GM11168 (cell line): ENCODE data around the gene ASTN2.

Source experiments
- in situ Hi-C: fragments of 300-500 bp; cut with MboI; formaldehyde crosslinking; loops from one replicate; pipeline ENCODE4 v1.12.0; 2022; ENCODE audit warnings: low sequenced_read_pairs; ENCODE audit not compliant: unreplicated experiment

ASTN2 gene

DNA sequence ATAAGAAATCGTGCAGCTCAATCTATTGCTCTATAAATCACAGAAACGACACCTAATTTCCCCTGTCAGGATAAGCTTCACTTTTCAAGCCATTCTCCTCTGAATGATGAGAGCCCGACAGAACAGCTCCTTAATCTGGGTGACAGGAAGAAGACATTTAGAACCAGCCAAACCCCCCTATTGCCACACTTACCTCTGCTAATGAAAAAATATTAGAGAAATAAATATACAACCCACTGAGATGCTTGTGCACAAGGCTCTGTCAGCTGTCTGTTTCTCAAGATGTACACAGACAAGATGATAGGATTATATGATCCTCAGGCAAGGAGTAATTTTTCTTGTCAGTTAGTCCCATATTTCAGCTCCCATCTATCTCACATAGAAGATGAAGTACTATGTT, 785.2 kb downstream of the ASTN2 start:
- in situ Hi-C loops = no loop called here

DNA sequence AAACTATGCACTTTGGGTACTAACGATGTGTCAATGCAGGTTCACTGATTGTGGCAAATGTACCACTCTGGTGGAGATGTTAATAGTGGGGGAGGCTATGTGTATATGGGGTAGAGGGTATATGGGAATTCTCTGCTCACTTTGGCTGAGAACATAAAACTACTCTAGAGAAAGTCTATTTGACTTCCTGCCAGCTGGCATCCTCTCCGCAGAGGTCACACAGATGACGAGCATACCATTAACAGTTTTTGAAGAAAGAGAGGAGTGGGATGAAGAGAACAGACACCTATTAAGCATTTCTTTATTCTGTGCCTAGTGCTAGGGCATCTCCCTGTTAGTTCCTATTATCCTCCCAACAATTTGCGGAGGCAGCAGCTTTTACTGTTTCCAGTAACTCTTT, 786.1 kb downstream of the ASTN2 start:
- in situ Hi-C loops = no loop called here

- in situ Hi-C loops = no loop called here
Observed at GRCh38 chr9:116627433-116627832, 787.4 kb downstream of the ASTN2 start.

GRCh38 chr9:116626762-116627161, 788.1 kb downstream of the ASTN2 start:
- in situ Hi-C loops = no loop called here

- in situ Hi-C loops = no loop called here
Observed at GRCh38 chr9:116623715-116624114, 791.1 kb downstream of the ASTN2 start.

- in situ Hi-C loops = no loop called here
Observed at GRCh38 chr9:116617389-116617788, 797.5 kb downstream of the ASTN2 start.

DNA sequence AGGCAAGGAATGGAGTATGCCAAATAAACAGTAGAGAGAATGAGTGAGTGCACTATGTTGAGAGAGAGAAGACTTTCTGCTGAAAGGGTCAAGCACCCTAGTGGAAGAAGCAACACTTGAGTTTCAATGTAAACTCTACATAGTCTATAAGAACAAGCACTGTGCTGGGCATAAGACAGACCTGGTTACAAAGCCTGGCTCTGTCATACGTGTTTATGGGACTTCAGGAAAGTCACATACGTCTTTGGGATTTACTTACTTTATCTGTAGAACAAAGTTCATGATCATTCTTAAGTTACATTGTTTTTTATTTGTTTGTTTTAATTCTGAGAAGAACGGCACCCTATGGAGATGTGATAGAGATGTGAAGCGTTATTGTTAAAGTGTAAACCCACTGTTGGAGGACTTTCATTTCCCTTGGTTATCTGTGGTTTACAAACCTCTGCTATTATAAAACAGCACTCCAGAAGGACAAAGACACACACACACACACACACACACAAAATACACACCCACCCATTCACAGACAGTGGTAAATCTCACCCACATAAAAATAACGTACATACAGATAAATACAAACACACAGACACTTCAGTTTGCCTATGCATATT, 798.4 kb downstream of the ASTN2 start:
- in situ Hi-C loops = no loop called here

- in situ Hi-C loops = no loop called here
Observed at GRCh38 chr9:116608064-116608463, 806.8 kb downstream of the ASTN2 start.

DNA sequence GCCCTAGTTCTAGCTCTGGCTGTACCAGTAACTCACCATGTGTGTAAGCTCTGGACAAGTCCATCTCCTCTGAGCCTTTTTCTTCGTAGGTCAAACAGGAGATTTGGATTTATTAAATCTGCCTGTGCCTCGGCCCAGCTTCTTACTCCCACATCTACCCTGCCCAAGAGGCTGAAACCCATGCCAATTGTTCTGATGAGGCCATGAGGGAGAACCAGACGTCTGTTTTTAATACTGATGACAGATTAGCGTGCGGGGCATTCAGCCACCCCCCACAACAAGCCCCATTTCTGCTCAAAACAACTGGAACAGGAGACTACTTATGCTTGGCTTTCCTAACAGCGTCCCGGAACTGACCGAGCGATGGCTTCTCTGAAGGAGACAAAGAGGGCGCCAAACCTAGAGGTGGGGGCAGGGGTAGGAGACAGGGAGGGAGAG, 808.9 kb downstream of the ASTN2 start:
- in situ Hi-C loops = no loop called here

DNA sequence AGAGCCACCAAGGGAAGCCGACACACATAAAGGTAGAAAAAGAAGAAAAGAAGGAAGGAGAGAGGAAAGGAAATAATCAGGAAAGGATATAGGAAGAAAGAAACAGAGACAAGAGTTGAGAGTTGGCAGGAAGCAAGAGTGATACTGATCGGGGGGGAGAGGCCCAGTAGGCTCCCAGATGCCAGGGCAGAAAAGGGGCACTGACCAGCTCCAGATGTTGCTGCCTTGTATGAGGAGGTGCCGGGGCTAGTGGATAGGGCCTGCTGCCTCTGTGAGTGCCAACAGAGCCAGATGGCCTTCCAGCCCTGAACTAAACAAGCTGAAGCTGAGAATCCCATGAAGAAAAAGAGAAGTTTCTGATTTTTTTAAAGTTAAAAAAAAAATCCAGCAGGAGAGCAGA, 809.8 kb downstream of the ASTN2 start:
- in situ Hi-C loops = no loop called here

GRCh38 chr9:116604251-116604650, 810.6 kb downstream of the ASTN2 start:
- in situ Hi-C loops = no loop called here

- in situ Hi-C loops = no loop called here
Observed at GRCh38 chr9:116599342-116599884, 815.4 kb downstream of the ASTN2 start.

DNA sequence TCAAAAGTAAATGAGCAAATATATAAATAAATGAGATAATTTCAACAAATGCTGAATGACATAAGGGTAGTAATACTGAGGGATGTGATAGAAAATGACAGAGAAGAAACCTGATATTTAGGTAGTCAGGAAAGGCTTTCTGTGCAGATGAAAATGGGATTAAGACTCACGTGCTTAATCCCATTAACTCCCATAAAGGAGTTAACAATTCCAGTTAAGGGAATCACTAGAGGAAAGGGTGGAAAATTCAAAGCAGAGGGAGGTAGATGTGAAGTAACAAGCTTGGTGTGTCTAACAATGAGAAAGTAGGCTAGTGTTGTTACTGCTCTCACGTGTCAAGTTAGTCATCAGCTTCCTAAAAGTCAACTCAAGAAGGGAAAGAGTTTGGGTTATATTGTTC, 818.2 kb downstream of the ASTN2 start:
- in situ Hi-C loops = no loop called here

GRCh38 chr9:116594547-116594946, 820.3 kb downstream of the ASTN2 start:
- in situ Hi-C loops = no loop called here

DNA sequence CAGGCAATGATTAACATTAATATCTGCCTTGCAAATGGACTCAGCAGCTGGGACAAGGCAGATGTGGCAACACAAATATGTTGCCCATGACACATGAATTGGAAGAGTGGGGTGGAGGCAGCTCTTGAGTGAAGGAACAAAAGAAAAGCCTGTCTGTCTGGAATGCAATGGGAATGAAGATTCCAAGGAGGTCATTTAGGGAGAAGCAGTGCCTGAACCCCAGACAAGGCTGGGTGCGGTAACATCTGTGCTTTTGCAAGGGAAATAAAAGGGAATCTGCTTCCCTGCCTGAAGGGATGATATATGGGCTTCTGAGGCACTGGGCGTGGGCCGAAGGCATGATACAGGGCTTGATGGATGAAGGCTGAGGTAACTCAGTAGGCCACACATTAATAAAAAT, 821.9 kb downstream of the ASTN2 start:
- in situ Hi-C loops = no loop called here

DNA sequence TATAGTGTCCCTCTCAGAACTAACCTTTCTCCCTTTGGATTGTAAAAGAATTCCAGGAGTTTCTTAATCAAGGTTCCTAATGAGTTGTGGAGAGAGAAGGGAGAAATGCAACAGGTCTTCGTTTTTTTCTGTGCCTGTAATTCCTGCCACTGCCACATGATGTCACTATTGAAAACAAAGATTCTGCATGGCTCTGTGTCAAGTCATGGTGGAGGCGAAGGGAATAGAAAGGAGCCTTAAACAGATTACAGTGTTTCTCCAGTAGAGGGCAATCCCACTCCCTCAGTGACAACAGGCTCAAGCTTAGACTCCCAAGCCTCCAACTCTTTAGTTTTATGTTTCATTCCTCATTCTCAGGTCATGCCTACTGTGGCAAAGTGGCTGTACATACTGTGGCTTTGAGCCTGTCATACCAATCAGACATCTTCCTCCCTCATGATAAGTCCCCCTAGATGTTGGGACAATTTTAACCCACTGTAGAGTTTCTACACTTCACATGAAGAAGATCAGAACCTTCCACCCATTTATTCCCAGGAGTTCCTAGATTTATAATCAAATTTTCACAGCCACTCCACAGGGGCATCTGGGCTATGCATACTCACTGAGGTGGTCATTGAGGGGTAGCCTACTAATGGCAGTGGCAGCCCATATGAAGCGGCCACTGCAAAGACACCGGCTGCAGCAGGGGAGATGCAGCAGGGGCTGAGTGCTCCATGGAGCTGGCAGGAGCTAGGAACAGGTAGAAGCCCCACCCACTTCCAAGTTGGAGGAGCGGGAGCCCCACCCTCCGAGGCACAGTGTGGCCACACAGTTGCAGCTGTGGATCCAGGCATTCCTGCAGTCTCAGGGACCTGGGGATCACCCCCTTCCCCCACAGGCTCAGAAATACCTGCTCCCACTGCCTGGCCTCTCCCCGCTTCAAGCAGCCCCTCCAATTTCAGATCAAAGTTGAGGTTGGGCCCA, 825.2 kb downstream of the ASTN2 start:
- in situ Hi-C loops = no loop called here

GRCh38 chr9:116587919-116588318, 826.9 kb downstream of the ASTN2 start:
- in situ Hi-C loops = no loop called here

- in situ Hi-C loops = no loop called here
Observed at GRCh38 chr9:116585896-116586295, 829.0 kb downstream of the ASTN2 start.

DNA sequence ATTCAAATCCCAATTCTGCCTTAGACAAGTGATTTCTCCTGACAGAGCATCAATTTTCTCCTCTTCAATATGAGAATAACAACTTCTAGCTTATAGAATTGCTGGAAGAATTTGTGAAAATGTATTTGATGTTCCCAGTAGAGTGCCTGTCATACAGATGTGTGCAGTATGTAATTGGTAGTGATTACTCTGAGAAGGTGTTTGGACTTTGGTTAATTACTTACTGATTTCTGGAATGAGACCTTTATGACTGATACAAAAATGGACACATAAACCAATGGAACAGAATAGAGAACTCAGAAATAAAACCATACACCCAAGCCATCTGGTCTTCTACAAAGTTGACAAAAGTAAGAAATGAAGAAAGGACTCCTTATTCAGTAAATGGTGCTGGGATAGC, 829.7 kb downstream of the ASTN2 start:
- in situ Hi-C loops = no loop called here

GRCh38 chr9:116580853-116581252, 834.0 kb downstream of the ASTN2 start:
- in situ Hi-C loops = no loop called here

DNA sequence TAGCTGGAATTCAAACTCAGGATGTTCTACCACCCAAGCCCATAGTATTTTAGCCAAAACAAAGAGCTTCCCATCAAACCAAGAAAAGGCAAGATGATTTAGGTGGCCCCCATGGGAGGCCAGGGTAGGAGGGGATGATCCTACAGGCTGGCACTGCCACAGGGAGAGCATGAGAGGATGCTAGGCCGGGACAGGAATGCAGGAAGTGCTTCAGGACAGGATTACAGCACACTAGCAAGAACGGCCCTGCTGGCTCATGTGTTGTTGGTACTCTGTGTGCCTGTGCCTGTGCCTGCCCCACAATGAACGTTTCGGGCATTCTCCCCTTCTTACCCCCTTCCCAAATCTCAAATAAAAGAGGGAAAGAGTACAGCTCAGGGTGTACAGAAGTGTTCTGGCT, 838.5 kb downstream of the ASTN2 start:
- in situ Hi-C loops = no loop called here
